HG02642 (cell line): ENCODE data around the gene ITGAD.

Experiments used
- ATAC-seq: cut with Tn5 transposase; IDR thresholded peaks from one replicate; pipeline ENCODE4 v1.9.1; 2021; ENCODE audit warnings: mild to moderate bottlenecking; ENCODE audit not compliant: unreplicated experiment, poor library complexity

The ITGAD gene

DNA sequence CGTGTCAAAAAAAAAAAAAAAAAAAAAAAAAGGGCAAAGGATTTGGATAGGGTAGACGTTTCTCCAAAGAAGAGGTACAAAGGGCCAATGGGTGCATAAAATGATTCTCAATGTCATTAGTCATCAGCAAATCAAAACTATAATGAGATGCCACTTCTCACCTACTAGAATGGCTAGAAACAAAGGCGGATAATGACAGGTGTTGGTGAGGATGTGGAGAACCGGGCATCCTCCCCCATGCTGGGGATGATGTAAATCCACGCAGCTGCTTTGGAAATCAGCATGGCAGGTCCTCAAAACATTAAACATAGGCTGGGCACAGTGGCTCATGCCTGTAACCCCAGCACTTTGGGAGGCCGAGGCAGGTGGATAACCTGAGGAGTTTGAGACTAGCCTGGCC lies 28.7 kb upstream of the ITGAD start:
- no peak for ATAC-seq

DNA sequence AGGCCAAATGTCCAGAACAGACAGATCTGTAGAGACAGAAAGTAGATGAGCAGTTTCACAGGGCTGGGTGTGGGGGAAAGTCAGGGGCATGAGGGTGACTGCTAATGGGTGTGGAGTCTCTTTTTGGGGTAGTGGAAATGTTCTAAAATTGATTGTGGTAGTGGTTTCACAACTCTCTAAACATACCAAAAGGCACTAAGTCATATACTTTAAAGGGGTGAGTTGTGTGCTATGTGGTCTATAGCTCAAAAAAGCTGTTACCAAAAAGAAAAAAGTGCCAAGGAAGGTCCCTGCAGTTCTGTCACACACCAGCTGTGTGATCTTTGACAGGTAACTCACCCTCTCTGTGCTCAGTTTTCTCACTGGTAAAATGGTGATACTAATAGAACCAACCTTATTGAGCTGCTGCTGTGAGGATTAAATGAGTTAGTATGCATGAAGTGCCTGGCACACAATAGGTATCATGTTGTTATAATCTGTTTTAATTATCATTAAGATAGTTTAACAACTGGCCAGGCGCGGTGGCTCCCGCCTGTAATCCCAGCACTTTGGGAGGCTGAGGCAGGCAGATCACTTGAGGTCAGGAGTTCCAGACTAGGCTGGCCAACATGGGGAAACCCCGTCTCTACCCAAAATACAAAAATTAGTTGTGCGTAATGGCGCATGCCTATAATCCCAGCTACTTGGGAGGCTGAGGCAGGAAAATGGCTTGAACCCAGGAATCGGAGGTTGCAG lies 27.8 kb upstream of the ITGAD start:
- no peak for ATAC-seq

DNA sequence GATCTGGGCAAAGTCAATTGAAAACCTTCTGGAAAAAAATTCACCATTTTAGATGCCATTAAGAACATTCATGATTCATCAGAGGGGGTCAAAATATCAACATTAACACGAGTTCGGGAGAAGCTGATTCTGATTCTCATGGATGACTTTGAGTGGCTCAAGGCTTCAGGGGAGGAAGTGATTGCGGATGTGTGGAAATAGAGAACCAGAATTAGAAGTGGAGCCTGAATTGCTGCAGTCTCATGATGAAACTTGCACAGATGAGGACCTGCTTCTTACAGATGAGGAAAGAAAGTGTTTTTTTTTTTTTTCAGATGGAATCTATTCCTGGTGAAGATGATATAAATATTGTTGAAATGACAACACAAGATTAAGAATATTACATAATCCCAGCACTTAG lies 25.3 kb upstream of the ITGAD start:
- ATAC-seq, result no peak

DNA sequence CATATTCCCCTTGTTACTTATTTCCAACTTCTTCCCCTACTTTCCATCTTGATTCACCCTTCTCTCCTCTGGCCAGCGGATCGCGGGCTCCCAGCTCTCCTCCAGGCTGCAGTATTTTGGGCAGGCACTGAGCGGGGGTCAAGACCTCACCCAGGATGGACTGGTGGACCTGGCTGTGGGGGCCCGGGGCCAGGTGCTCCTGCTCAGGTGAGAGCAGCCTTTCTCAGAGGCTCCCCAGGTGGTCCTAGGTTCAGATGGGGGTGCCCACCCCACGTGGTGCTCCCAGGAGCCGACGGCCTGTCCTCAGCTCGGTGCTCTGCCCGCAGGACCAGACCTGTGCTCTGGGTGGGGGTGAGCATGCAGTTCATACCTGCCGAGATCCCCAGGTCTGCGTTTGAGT lies 22.1 kb upstream of the ITGAD start:
- no peak for ATAC-seq

- ATAC-seq, result no peak
These were observed 21.3 kb upstream of the ITGAD start for GRCh38 chr16:31371619-31372484.

DNA sequence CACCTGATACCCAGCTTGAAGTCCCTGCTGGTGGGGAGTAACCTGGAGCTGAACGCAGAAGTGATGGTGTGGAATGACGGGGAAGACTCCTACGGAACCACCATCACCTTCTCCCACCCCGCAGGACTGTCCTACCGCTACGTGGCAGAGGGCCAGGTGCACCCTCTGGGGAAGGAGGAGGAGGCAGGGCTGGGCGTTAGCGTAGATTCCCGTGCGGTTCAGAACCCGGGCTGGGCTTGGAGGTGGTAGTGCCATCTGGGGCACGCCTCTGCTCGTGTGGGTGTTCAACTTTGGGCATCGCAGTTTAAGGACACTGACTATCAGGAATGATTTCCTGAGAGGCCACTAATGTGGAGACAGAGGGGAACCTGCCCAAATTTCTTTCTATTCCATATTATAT lies 19.9 kb upstream of the ITGAD start:
- no peak for ATAC-seq

GRCh38 chr16:31375231-31375630 lies 17.9 kb upstream of the ITGAD start:
- no peak for ATAC-seq

GRCh38 chr16:31376705-31377104 lies 16.4 kb upstream of the ITGAD start:
- no peak for ATAC-seq

GRCh38 chr16:31377210-31377903 lies 15.8 kb upstream of the ITGAD start:
- no peak for ATAC-seq

DNA sequence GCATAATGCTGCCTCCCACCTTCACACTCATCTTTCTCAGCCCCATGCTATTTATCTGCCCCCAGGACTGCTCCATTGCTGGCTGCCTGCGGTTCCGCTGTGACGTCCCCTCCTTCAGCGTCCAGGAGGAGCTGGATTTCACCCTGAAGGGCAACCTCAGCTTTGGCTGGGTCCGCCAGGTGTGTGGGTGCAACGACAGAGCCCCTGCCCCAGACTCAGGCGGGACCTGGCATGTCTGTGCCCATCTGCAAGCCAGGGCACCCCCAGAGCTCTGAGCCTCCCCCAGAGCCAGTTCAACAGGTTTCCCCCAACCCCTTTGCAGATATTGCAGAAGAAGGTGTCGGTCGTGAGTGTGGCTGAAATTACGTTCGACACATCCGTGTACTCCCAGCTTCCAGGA lies 12.9 kb upstream of the ITGAD start:
- no peak for ATAC-seq

- no peak for ATAC-seq
These were observed 10.5 kb upstream of the ITGAD start for GRCh38 chr16:31382485-31383161.

- ATAC-seq, result no peak
These were observed 7.5 kb upstream of the ITGAD start for GRCh38 chr16:31385680-31386079.

- no peak for ATAC-seq
These were observed 6.8 kb upstream of the ITGAD start for GRCh38 chr16:31386157-31386984.

DNA sequence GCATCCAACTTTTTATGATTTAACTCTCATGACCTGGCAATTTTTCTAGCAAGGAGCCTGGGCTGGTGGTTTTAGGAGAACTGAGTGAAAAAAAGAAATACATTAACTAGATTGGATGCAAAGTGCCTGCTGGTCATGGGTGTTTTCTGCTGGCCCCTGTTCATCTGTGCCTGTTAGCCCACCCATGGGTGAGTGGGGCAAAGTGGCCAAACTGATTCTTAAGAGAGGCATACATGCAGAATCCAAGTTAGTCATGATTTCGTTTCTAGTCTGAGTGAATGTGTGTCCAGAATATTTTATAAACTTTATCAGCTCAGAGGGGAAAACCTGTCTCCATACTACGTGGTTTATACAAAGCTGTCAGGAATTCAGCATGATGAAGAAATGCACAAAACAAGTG lies 4.6 kb upstream of the ITGAD start:
- ATAC-seq, result no peak

- no peak for ATAC-seq
These were observed 2.6 kb upstream of the ITGAD start for GRCh38 chr16:31390504-31391041.

- ATAC-seq, result no peak
These were observed 2.5 kb downstream of the ITGAD start for GRCh38 chr16:31395647-31396046.

GRCh38 chr16:31397096-31397660 lies 4.0 kb downstream of the ITGAD start:
- no peak for ATAC-seq

DNA sequence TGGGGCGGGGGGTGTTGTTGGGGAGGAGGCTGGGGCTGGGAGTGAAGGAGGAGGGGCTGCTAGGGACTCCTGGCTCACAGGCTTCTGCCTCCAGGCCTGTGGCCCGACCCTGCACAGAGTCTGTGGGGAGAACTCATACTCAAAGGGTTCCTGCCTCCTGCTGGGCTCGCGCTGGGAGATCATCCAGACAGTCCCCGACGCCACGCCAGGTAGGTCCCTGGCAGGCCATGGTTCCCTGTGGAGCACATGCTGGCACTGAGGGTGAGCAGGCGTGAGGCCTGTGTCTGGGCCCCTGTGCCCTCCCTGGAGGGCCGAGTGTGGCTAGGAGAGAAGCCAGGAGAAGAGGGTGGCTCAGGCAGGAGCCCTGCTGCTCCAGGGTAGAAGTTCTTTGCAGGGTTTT lies 4.6 kb downstream of the ITGAD start:
- ATAC-seq, result no peak

GRCh38 chr16:31400191-31400590 lies 7.1 kb downstream of the ITGAD start:
- ATAC-seq, result no peak
